CD4-positive, alpha-beta memory T cell (primary cell): ENCODE results near the gene CROCC2. TPM values are rescaled to one million over a fixed set of nuclear protein-coding genes. Genes with fewer than 3 reads are reported as not detected.
A peak's percentile ranks its signal among the peaks of the same experiment; 100 is the strongest.

ENCODE experiments used
- CTCF ChIA-PET: fragments of 350-600 bp; sonication (Branson Sonifier 250); formaldehyde crosslinking; loops from one replicate; lab custom pipeline; 2021; ENCODE audit warnings: inconsistent platforms; ENCODE audit not compliant: partially characterized antibody; lab: Charles Lee
- POLR2A ChIA-PET: fragments of 350-600 bp; sonication (Branson Sonifier 250); formaldehyde crosslinking; loops from one replicate; lab custom pipeline; 2021; ENCODE audit not compliant: partially characterized antibody; lab: Charles Lee
- DNase-seq, 5 donors: peaks; one replicate each; pipeline versions ENCODE4 v3.0.0 to v3.0.0-alpha.2; 2020 to 2022; ENCODE audit warnings: mixed read lengths in 1 of 5
- H3K27ac ChIP-seq: one replicate; pipeline ENCODE4 v1.7.0; 2013; ENCODE audit warnings: low read depth, low read length
- H3K27me3 ChIP-seq: 2 replicates; pipeline ENCODE4 v1.7.0; 2013; ENCODE audit warnings: mild to moderate bottlenecking, low read length, moderate library complexity; ENCODE audit not compliant: insufficient read depth
- H3K36me3 ChIP-seq: 2 replicates; pipeline ENCODE4 v1.7.0; 2013; ENCODE audit warnings: mild to moderate bottlenecking, low read length, moderate library complexity; ENCODE audit not compliant: insufficient read depth
- H3K4me1 ChIP-seq: 2 replicates; pipeline ENCODE4 v1.7.0; 2013; ENCODE audit warnings: mild to moderate bottlenecking, low read length, moderate library complexity; ENCODE audit not compliant: insufficient read depth
- H3K4me3 ChIP-seq, 2 donors: one replicate each; pipeline ENCODE4 v1.7.0; 2013; ENCODE audit warnings: low read length in 2 of 2, mild to moderate bottlenecking in 1 of 2
- H3K9me3 ChIP-seq, 2 donors: one replicate each; pipeline ENCODE4 v1.7.0; 2013; ENCODE audit warnings: low read length in 2 of 2, control low read depth in 1 of 2; ENCODE audit not compliant: control insufficient read depth in 1 of 2
- H3K27ac Mint-ChIP-seq, 7 donors: one replicate each; pipeline ENCODE4 v1.8.0; 2020 to 2021; ENCODE audit warnings: mixed read lengths in 7 of 7, mild to moderate bottlenecking in 6 of 7, inconsistent platforms in 3 of 7, moderate library complexity in 3 of 7
- H3K27me3 Mint-ChIP-seq, 2 donors: one replicate each; pipeline ENCODE4 v1.8.0; 2020 to 2021; ENCODE audit warnings: mixed read lengths in 2 of 2
- H3K36me3 Mint-ChIP-seq, 2 donors: one replicate each; pipeline ENCODE4 v1.8.0; 2020 to 2021; ENCODE audit warnings: mixed read lengths in 2 of 2, inconsistent platforms in 1 of 2, mild to moderate bottlenecking in 1 of 2
- H3K4me1 Mint-ChIP-seq, 4 donors: one replicate each; pipeline ENCODE4 v1.8.0; 2020 to 2021; ENCODE audit warnings: mixed read lengths in 4 of 4, mild to moderate bottlenecking in 1 of 4
- H3K4me3 Mint-ChIP-seq, 8 donors: one replicate each; pipeline ENCODE4 v1.8.0; 2020 to 2021; ENCODE audit warnings: mixed read lengths in 8 of 8, mild to moderate bottlenecking in 7 of 8, moderate library complexity in 6 of 8, inconsistent platforms in 3 of 8
- H3K9me3 Mint-ChIP-seq, 8 donors: one replicate each; pipeline ENCODE4 v1.8.0; 2020 to 2021; ENCODE audit warnings: mixed read lengths in 8 of 8, mild to moderate bottlenecking in 5 of 8, inconsistent platforms in 3 of 8, moderate library complexity in 1 of 8
- intact Hi-C: fragments of 100-400 bp; cut with micrococcal nuclease; formaldehyde crosslinking; loops from one replicate; pipeline ENCODE4 v1.15.1; 2023
- polyA plus RNA-seq, 2 donors: library from polyadenylated mRNA; unstranded; fragments of 300-500 nt; fragmentation: Illumina TruSeq; gene quantifications; one replicate each; pipeline ENCODE4 v1.2.3, GENCODE V29; 2021
- total RNA-seq, 2 experiments: library from RNA; stranded (reverse); gene quantifications; one replicate each; pipeline ENCODE4 v1.2.3, GENCODE V29; 2021

CROCC2 gene
- total and polyA plus RNA-seq, 4 experiments from 2014 or later = not detected

- no peaks in the 10 kb centered on the region for H3K4me1 ChIP-seq
- H3K4me3 ChIP-seq = no peak overlapping the region
- no peak overlapping the region for H3K4me3 Mint-ChIP-seq
- no peaks in the 10 kb centered on the region for H3K36me3 Mint-ChIP-seq
- no peaks in the 10 kb centered on the region for H3K36me3 ChIP-seq
- H3K27me3 ChIP-seq = no peaks in the 10 kb centered on the region
- no peak overlapping the region for H3K27ac ChIP-seq
- H3K9me3 ChIP-seq = no peaks in the 10 kb centered on the region
- no peak overlapping the region for H3K27ac Mint-ChIP-seq
- ChIA-PET CTCF (interaction anchor here (1.2 kb wide), 1 partner anchor 77 kb away, joined by 3 read pairs; no protein-coding TSS in a partner anchor), POLR2A (no interaction called here)
- H3K4me1 Mint-ChIP-seq = peaks cover 0 to 1% (median 0%) of the 10 kb centered on the region in 4 donors
- H3K9me3 Mint-ChIP-seq = no peaks in the 10 kb centered on the region
- intact Hi-C loops = no loop called here
- H3K27me3 Mint-ChIP-seq = no peaks in the 10 kb centered on the region
- no peak for DNase-seq
Measured at GRCh38 chr2:240990726-240991377, 84.7 kb downstream of the CROCC2 start.

GRCh38 chr2:240991378-240992263, 85.5 kb downstream of the CROCC2 start:
- H3K36me3 ChIP-seq = no peaks in the 10 kb centered on the region
- H3K4me1 ChIP-seq = no peaks in the 10 kb centered on the region
- ChIA-PET CTCF (no interaction called here), POLR2A (no interaction called here)
- no peaks in the 10 kb centered on the region for H3K27me3 ChIP-seq
- Mint-ChIP-seq H3K4me3 (no peak overlapping the region), H3K27ac (peak overlapping the region in 1 of 7 donors; percentile 37), H3K4me1 (peaks cover 0 to 1% (median 0%) of the 10 kb centered on the region in 4 donors), H3K27me3 (no peaks in the 10 kb centered on the region), H3K36me3 (no peaks in the 10 kb centered on the region), H3K9me3 (no peaks in the 10 kb centered on the region)
- DNase-seq = no peak
- no peak overlapping the region for H3K4me3 ChIP-seq
- no peak overlapping the region for H3K27ac ChIP-seq
- intact Hi-C loops = no loop called here
- H3K9me3 ChIP-seq = no peaks in the 10 kb centered on the region

DNA sequence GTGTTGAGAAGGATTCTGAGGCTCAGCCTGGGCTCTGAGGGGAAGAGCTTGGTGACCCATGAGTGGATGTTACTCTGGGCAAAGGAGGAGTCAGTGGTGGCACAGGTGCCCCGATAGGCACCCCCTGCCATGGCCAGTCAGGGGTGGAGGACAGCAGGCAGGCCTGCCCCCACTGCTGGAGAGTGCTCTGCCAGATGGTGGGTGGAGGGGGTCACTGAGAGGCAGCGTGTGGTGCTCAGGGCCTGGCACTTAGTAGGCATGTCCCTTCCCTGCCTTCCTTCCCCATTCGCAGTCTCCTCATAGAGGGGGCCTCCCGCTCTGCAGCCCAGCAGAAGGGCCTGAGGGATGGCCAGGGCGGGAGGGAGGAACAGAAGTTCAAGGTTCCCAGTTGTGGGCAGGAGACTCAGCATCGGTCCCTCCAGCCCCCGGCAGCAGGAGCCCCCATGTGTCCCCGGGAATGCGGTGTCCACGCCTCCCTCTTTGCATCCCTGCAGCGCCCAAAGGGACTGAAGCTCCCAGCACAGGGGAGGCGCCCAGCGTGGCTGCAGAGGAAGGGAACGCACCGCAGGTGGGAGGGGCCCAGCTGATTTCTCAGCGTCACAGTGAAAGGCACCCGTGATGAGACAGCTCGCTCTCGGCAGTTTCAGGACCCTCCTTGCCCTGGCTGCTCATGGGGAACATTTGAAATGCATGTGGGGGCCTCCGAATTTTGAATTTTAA, 86.6 kb downstream of the CROCC2 start:
- CTCF ChIA-PET = no interaction called here

GRCh38 chr2:240993446-240994170, 87.5 kb downstream of the CROCC2 start:
- intact Hi-C loops = no loop called here
- Mint-ChIP-seq H3K9me3 (no peaks in the 10 kb centered on the region), H3K4me3 (no peak overlapping the region), H3K4me1 (peaks cover 0 to 11% (median 5%) of the 10 kb centered on the region in 4 donors), H3K27me3 (peaks cover 7% of the 10 kb centered on the region in 2 donors), H3K27ac (no peak overlapping the region), H3K36me3 (no peaks in the 10 kb centered on the region)
- no peaks in the 10 kb centered on the region for H3K4me1 ChIP-seq
- no peaks in the 10 kb centered on the region for H3K36me3 ChIP-seq
- no peak overlapping the region for H3K27ac ChIP-seq
- ChIA-PET POLR2A (no interaction called here), CTCF (no interaction called here)
- no peak for DNase-seq
- H3K4me3 ChIP-seq = no peak overlapping the region
- peaks cover 7% of the 10 kb centered on the region for H3K27me3 ChIP-seq
- H3K9me3 ChIP-seq = no peaks in the 10 kb centered on the region

More for the DNA sequence above, 86.6 kb downstream of the CROCC2 start:
- Mint-ChIP-seq H3K4me3 (no peak overlapping the region), H3K27ac (peak overlapping the region in 1 of 7 donors; percentile 36), H3K36me3 (no peaks in the 10 kb centered on the region), H3K9me3 (no peaks in the 10 kb centered on the region), H3K4me1 (peaks cover 0 to 11% (median 5%) of the 10 kb centered on the region in 4 donors), H3K27me3 (peaks cover 7% of the 10 kb centered on the region in 2 donors)
- Histone ChIP-seq H3K4me3 (no peak overlapping the region), H3K27me3 (peaks cover 3% of the 10 kb centered on the region), H3K36me3 (no peaks in the 10 kb centered on the region), H3K9me3 (no peaks in the 10 kb centered on the region), H3K4me1 (no peaks in the 10 kb centered on the region), H3K27ac (no peak overlapping the region)
- POLR2A ChIA-PET = no interaction called here
- intact Hi-C loops = no loop called here
- DNase-seq = no peak

- H3K27me3 Mint-ChIP-seq = peaks cover 7% of the 10 kb centered on the region in 2 donors
- ChIA-PET POLR2A (no interaction called here), CTCF (no interaction called here)
- H3K27me3 ChIP-seq = peaks cover 7% of the 10 kb centered on the region
- no peak overlapping the region for H3K4me3 ChIP-seq
- intact Hi-C loops = no loop called here
- no peaks in the 10 kb centered on the region for H3K36me3 ChIP-seq
- no peak overlapping the region for H3K27ac Mint-ChIP-seq
- H3K36me3 Mint-ChIP-seq = no peaks in the 10 kb centered on the region
- H3K4me3 Mint-ChIP-seq = no peak overlapping the region
- no peaks in the 10 kb centered on the region for H3K9me3 ChIP-seq
- peaks cover 0 to 11% (median 5%) of the 10 kb centered on the region in 4 donors for H3K4me1 Mint-ChIP-seq
- no peaks in the 10 kb centered on the region for H3K4me1 ChIP-seq
- no peak overlapping the region for H3K27ac ChIP-seq
- DNase-seq = no peak
- H3K9me3 Mint-ChIP-seq = no peaks in the 10 kb centered on the region
Measured at GRCh38 chr2:240994171-240994896, 88.2 kb downstream of the CROCC2 start.

DNA sequence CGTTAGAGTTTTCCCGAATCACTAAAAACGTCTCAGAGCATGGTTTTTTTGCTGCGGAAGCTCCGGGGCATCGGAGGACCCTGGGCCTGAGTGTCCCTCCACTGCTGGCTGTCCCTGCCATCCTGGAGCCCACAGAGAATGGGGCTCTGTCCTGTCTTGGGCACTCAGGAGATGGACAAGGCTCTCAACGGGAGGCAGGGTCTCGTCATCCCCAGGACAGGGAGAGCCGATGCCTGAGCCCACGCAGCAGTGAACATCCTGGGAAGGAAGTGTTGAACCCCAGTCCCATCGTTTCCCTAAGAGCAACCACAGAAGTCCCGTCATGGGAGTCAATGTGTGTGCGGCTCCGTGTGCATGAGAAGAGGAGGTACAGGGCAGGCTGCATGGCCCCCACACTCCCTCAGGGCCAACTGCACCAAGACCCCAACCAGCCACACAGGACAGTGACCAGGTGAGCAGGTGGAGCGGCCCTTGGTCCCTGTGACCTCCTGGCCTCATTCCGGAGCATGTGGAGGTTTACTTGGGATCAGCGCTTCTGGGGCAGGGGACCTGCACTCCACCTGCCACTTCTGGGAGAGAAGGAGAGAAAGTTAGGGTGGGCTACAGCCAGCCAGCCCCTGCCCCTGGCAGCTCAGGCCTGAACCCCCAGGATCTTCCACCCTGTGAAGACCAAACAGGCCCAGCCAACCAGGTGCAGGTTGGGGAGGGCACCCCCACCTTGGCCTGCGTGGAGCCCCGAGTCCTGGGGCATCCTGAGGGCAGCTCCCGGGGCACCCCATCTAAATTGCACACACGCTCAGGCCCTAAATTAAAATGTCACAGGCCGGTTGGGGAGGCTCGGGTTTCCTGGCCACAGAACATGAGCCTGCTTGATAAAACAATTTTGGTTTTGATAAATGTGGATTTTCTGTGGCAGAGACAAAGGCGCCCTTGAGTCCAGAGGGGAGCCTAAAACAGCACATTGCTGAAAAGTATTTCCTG, 89.2 kb downstream of the CROCC2 start:
- POLR2A ChIA-PET = no interaction called here
- peaks cover 7% of the 10 kb centered on the region for H3K27me3 ChIP-seq
- no peak overlapping the region for H3K4me3 Mint-ChIP-seq
- peaks cover 3 to 19% (median 5%) of the 10 kb centered on the region in 4 donors for H3K4me1 Mint-ChIP-seq
- H3K36me3 Mint-ChIP-seq = no peaks in the 10 kb centered on the region
- H3K4me3 ChIP-seq = no peak overlapping the region
- H3K9me3 ChIP-seq = no peaks in the 10 kb centered on the region
- intact Hi-C loops = no loop called here
- H3K9me3 Mint-ChIP-seq = no peaks in the 10 kb centered on the region
- CTCF ChIA-PET = no interaction called here
- no peak overlapping the region for H3K27ac ChIP-seq
- no peaks in the 10 kb centered on the region for H3K36me3 ChIP-seq
- peaks cover 14 to 15% of the 10 kb centered on the region in 2 donors for H3K27me3 Mint-ChIP-seq
- DNase-seq = no peak
- no peaks in the 10 kb centered on the region for H3K4me1 ChIP-seq
- H3K27ac Mint-ChIP-seq = no peak overlapping the region
